Uterus (tissue), 4 donors: ENCODE results near the gene SCLT1. TPM values are rescaled to one million over a fixed set of nuclear protein-coding genes. Genes with fewer than 3 reads are reported as not detected.

Experiments used
- DNase-seq, 2 donors: peaks; one replicate each; pipeline ENCODE4 v3.0.0-alpha.2; 2019 to 2020
- H3K27ac ChIP-seq, 2 donors: fragments of 200-600 bp; sonication (generic); 1 replicate in 1 of 2; 2 replicates in 1 of 2; pipeline ENCODE4 v1.5.1; 2016 to 2018
- H3K27me3 ChIP-seq, 2 donors: fragments of 200-600 bp; sonication (generic); one replicate each; pipeline ENCODE4 v1.5.1; 2018 to 2019; ENCODE audit warnings: control low read depth in 1 of 2
- H3K36me3 ChIP-seq, 2 donors: fragments of 200-600 bp; sonication (generic); one replicate each; pipeline ENCODE4 v1.5.1; 2019; ENCODE audit warnings: control low read depth in 1 of 2
- H3K4me1 ChIP-seq, 2 donors: fragments of 200-600 bp; sonication (generic); one replicate each; pipeline ENCODE4 v1.5.1; 2018 to 2019; ENCODE audit warnings: control low read depth in 1 of 2
- H3K4me3 ChIP-seq, 2 donors: fragments of 200-600 bp; sonication (generic); 1 replicate in 1 of 2; 2 replicates in 1 of 2; pipeline ENCODE4 v1.5.1; 2018 to 2019; ENCODE audit warnings: mild to moderate bottlenecking in 1 of 2
- H3K9me3 ChIP-seq, 2 donors: fragments of 200-600 bp; sonication (generic); one replicate each; pipeline ENCODE4 v1.5.1; 2019; ENCODE audit warnings: control low read depth in 1 of 2
- CTCF ChIP-seq, 4 experiments: fragments of 200-600 bp in 2 of 4; fragments of 450-650 bp in 2 of 4; sonication (generic) in 2 of 4; IDR thresholded peaks; one replicate each; pipeline ENCODE4 v1.5.1; 2016 to 2019; ENCODE audit warnings: antibody characterized with exemption in 4 of 4, mild to moderate bottlenecking in 2 of 4, moderate library complexity in 1 of 4
- POLR2A ChIP-seq, 2 donors: fragments of 450-650 bp; IDR thresholded peaks; one replicate each; pipeline ENCODE4 v1.6.1; 2016; ENCODE audit warnings: antibody characterized with exemption in 2 of 2, mild to moderate bottlenecking in 1 of 2, moderate library complexity in 1 of 2
- intact Hi-C: fragments of 100-400 bp; cut with DNase I; formaldehyde crosslinking; loops from one replicate; pipeline ENCODE4 v1.15.1; 2023; ENCODE audit warnings: low total_unique reads
- total RNA-seq, 4 donors: library from RNA; depleted of rRNA in 3 of 4; stranded (reverse); fragments of >200 nt in 3 of 4; gene quantifications; one replicate each; pipeline versions ENCODE4 v1.1.0 to v1.2.4, GENCODE V29; 2014 to 2023
- donor health status: DM: yes; HTN: yes; CAD: no.

Gene SCLT1
- total RNA-seq, 4 donors from 2014 or later: 7.2 to 47.5 (median 30.6) TPM

GRCh38 chr4:128930051-128930450 is 163.3 kb downstream of the SCLT1 start:
- H3K27ac ChIP-seq: no peak overlapping the region
- H3K9me3 ChIP-seq: no peaks in the 10 kb centered on the region
- intact Hi-C loops: no loop called here
- TF ChIP-seq POLR2A (IDR thresholded peaks at IDR 0.05) (no peak), CTCF (IDR thresholded peaks at IDR 0.05) (no peak)
- H3K27me3 ChIP-seq: no peaks in the 10 kb centered on the region
- H3K4me3 ChIP-seq: no peak overlapping the region
- H3K4me1 ChIP-seq: no peaks in the 10 kb centered on the region
- no peak for DNase-seq
- H3K36me3 ChIP-seq: no peaks in the 10 kb centered on the region

GRCh38 chr4:128924951-128925350 is 168.4 kb downstream of the SCLT1 start:
- Histone ChIP-seq H3K27me3 (no peaks in the 10 kb centered on the region), H3K4me3 (no peak overlapping the region), H3K4me1 (no peaks in the 10 kb centered on the region), H3K27ac (no peak overlapping the region), H3K9me3 (no peaks in the 10 kb centered on the region), H3K36me3 (no peaks in the 10 kb centered on the region)
- intact Hi-C loops: no loop called here
- TF ChIP-seq POLR2A (IDR thresholded peaks at IDR 0.05): no peak
- TF ChIP-seq CTCF (IDR thresholded peaks at IDR 0.05): no peak
- DNase-seq: no peak

- no peaks in the 10 kb centered on the region for H3K9me3 ChIP-seq
- intact Hi-C loops: no loop called here
- H3K27me3 ChIP-seq: no peaks in the 10 kb centered on the region
- TF ChIP-seq POLR2A (IDR thresholded peaks at IDR 0.05): no peak
- no peak for TF ChIP-seq CTCF (IDR thresholded peaks at IDR 0.05)
- no peak for DNase-seq
- no peak overlapping the region for H3K4me3 ChIP-seq
- H3K4me1 ChIP-seq: no peaks in the 10 kb centered on the region
- H3K36me3 ChIP-seq: no peaks in the 10 kb centered on the region
- no peak overlapping the region for H3K27ac ChIP-seq
These were observed 171.4 kb downstream of the SCLT1 start for GRCh38 chr4:128921954-128922353.

GRCh38 chr4:128917781-128918180 is 175.6 kb downstream of the SCLT1 start:
- Histone ChIP-seq H3K4me1 (no peaks in the 10 kb centered on the region), H3K36me3 (no peaks in the 10 kb centered on the region), H3K27ac (no peak overlapping the region), H3K9me3 (no peaks in the 10 kb centered on the region), H3K27me3 (no peaks in the 10 kb centered on the region), H3K4me3 (no peak overlapping the region)
- TF ChIP-seq CTCF (IDR thresholded peaks at IDR 0.05) (no peak), POLR2A (IDR thresholded peaks at IDR 0.05) (no peak)
- intact Hi-C loops: no loop called here
- DNase-seq: no peak

- Histone ChIP-seq H3K27ac (no peak overlapping the region), H3K4me3 (no peak overlapping the region), H3K27me3 (no peaks in the 10 kb centered on the region), H3K4me1 (no peaks in the 10 kb centered on the region), H3K9me3 (no peaks in the 10 kb centered on the region), H3K36me3 (no peaks in the 10 kb centered on the region)
- peak in 1 of 2 donors; percentile 11 for DNase-seq
- TF ChIP-seq CTCF (IDR thresholded peaks at IDR 0.05) (no peak), POLR2A (IDR thresholded peaks at IDR 0.05) (no peak)
- intact Hi-C loops: no loop called here
These were observed 176.5 kb downstream of the SCLT1 start for GRCh38 chr4:128916832-128917231.
